Smooth muscle cell (in vitro differentiated cells): ENCODE measurements around the gene HIPK4. TPM values are rescaled to one million over a fixed set of nuclear protein-coding genes. Genes with fewer than 3 reads are reported as not detected.
A peak's percentile ranks its signal among the peaks of the same experiment; 100 is the strongest.

Source experiments
- DNase-seq: peaks from one replicate; lab custom pipeline; 2025; ENCODE audit not compliant: unreplicated experiment; lab: John Stamatoyannopoulos, UW
- H2AFZ ChIP-seq: fragments of 200-600 bp; sonication (generic); 2 replicates; pipeline ENCODE4 v1.6.0; 2016; ENCODE audit warnings: antibody characterized with exemption, low read depth, mild to moderate bottlenecking
- H3F3A ChIP-seq: fragments of 200-600 bp; sonication (generic); 2 replicates; pipeline ENCODE4 v1.6.0; 2017; ENCODE audit warnings: antibody characterized with exemption, low read depth
- H3K27ac ChIP-seq: fragments of 200-600 bp; sonication (generic); 2 replicates; pipeline ENCODE4 v1.5.1; 2016; ENCODE audit warnings: low read depth, mild to moderate bottlenecking
- H3K27me3 ChIP-seq: fragments of 200-600 bp; sonication (generic); 2 replicates; pipeline ENCODE4 v1.6.1; 2016; ENCODE audit warnings: low read depth, mild to moderate bottlenecking
- H3K36me3 ChIP-seq: fragments of 200-600 bp; sonication (generic); 2 replicates; pipeline ENCODE4 v1.5.1; 2016; ENCODE audit warnings: low read depth
- H3K4me1 ChIP-seq: fragments of 200-600 bp; sonication (generic); 2 replicates; pipeline ENCODE4 v1.5.1; 2016; ENCODE audit warnings: low read depth
- H3K4me2 ChIP-seq: fragments of 200-600 bp; sonication (generic); 2 replicates; pipeline ENCODE4 v1.6.0; 2016; ENCODE audit warnings: mild to moderate bottlenecking
- H3K4me3 ChIP-seq: fragments of 200-600 bp; sonication (generic); 2 replicates; pipeline ENCODE4 v1.5.1; 2016; ENCODE audit warnings: mild to moderate bottlenecking
- H3K79me2 ChIP-seq: fragments of 200-600 bp; sonication (generic); 2 replicates; pipeline ENCODE4 v1.6.0; 2016; ENCODE audit warnings: low read depth, mild to moderate bottlenecking
- H3K9ac ChIP-seq: fragments of 200-600 bp; sonication (generic); 2 replicates; pipeline ENCODE4 v1.6.0; 2016; ENCODE audit warnings: low read depth
- H3K9me3 ChIP-seq: fragments of 200-600 bp; sonication (generic); replicated peaks from 2 replicates; pipeline ENCODE4 v1.5.1; 2016; ENCODE audit warnings: low read depth
- H4K20me1 ChIP-seq: fragments of 200-600 bp; sonication (generic); 2 replicates; pipeline ENCODE4 v1.6.0; 2016; ENCODE audit warnings: low read depth
- WGBS: methylation state at CpG from one replicate; pipeline ENCODE4 v1.1.7; 2016; ENCODE audit warnings: low lambda C conversion rate; 5-methylcytosine and 5-hydroxymethylcytosine counted together
- polyA plus RNA-seq: library from polyadenylated mRNA; unstranded; fragments of >200 nt; fragmentation: Nextera tagmentation; extraction: Ambion mirVana; gene quantifications from 2 replicates; pipeline ENCODE4 v1.2.1, GENCODE V29; 2016
- total RNA-seq: library from RNA; depleted of rRNA; stranded (reverse); fragments of >200 nt; gene quantifications from 2 replicates; pipeline ENCODE4 v1.2.3, GENCODE V29; 2014
- TF ChIP-seq, protein P1 (sequence below): fragments of 200-600 bp; sonication (generic); IDR thresholded peaks from 2 replicates; pipeline ENCODE4 v1.5.1; 2017; ENCODE audit warnings: borderline replicate concordance, mild to moderate bottlenecking, antibody characterized with exemption; ENCODE audit not compliant: insufficient read depth, poor library complexity, severe bottlenecking

HIPK4 gene
- total and polyA plus RNA-seq, 2 experiments from 2014 or later: 0.32 TPM; not detected in 1

DNA sequence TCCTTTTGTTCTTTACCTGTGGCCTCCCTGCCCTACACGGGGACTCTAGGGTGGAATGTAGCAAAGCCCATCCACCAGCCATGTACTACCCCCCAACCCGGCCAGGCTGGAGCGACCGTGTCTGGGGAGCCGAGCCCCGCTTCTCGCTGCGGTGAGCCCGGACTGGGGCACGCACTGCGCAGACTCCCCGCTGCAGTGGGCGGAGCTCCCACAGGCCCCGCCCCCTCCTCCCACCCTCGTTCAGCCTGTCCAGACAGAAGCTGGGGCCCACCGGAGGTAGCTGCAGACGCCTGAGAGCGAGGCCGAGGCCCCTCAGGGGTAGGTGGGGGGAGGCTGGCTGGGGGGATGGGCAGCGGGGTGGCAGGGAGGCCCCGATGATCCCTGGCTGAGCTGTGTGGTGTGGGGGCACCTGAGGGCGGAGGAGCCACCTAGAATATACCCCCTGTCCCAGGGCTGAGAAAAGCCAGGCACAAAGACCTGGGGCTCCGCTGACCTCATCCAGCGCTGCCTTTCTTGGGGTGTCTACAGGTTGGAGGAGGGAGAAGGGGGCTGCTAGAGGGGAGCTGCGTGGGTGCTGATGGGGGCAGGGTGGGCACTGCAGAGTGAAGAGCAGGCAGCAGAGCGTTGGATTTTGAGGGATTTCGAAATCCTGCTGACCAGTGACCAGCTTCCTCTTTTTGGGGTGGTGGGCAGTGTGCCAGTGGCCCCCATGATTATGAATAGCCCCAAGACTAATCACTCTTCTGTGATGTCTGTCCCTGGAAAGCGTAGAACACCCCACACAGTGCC is 24.2 kb downstream of the HIPK4 start:
- no peaks in the 10 kb centered on the region for H3K27me3 ChIP-seq
- H3K4me2 ChIP-seq: peak overlapping the region; percentile 88
- no peaks in the 10 kb centered on the region for H3K9me3 ChIP-seq
- no peaks in the 10 kb centered on the region for H3K36me3 ChIP-seq
- peak overlapping the region; percentile 55 for H3K27ac ChIP-seq
- WGBS: 10% methylated on average over 18 of the region's 28 CpGs
- peak overlapping the region; percentile 56 for H3K4me3 ChIP-seq
- H4K20me1 ChIP-seq: peaks cover 28% of the 10 kb centered on the region
- peaks cover 13% of the 10 kb centered on the region for H3K4me1 ChIP-seq
- H3K79me2 ChIP-seq: no peaks in the 10 kb centered on the region
- peak overlapping the region; percentile 52 for H2AFZ ChIP-seq
- H3F3A ChIP-seq: no peaks in the 10 kb centered on the region
- H3K9ac ChIP-seq: peak overlapping the region; percentile 78
- TF ChIP-seq, protein P1, sequence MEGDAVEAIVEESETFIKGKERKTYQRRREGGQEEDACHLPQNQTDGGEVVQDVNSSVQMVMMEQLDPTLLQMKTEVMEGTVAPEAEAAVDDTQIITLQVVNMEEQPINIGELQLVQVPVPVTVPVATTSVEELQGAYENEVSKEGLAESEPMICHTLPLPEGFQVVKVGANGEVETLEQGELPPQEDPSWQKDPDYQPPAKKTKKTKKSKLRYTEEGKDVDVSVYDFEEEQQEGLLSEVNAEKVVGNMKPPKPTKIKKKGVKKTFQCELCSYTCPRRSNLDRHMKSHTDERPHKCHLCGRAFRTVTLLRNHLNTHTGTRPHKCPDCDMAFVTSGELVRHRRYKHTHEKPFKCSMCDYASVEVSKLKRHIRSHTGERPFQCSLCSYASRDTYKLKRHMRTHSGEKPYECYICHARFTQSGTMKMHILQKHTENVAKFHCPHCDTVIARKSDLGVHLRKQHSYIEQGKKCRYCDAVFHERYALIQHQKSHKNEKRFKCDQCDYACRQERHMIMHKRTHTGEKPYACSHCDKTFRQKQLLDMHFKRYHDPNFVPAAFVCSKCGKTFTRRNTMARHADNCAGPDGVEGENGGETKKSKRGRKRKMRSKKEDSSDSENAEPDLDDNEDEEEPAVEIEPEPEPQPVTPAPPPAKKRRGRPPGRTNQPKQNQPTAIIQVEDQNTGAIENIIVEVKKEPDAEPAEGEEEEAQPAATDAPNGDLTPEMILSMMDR: no peak
- DNase-seq: peak; percentile 92

- Histone ChIP-seq H3K27ac (no peak overlapping the region), H3K27me3 (no peaks in the 10 kb centered on the region), H3K4me3 (peak overlapping the region; percentile 56), H3K4me1 (peaks cover 13% of the 10 kb centered on the region), H2AFZ (peak overlapping the region; percentile 52), H3F3A (no peaks in the 10 kb centered on the region), H3K9me3 (no peaks in the 10 kb centered on the region), H4K20me1 (peaks cover 28% of the 10 kb centered on the region), H3K36me3 (no peaks in the 10 kb centered on the region), H3K79me2 (no peaks in the 10 kb centered on the region), H3K9ac (no peak overlapping the region), H3K4me2 (peak overlapping the region; percentile 88)
- TF ChIP-seq, protein P1: no peak
- DNase-seq: no peak
- WGBS: 79% methylated on average over 3 of the region's 3 CpGs
These were observed 25.0 kb downstream of the HIPK4 start for GRCh38 chr19:40365010-40365409.

DNA sequence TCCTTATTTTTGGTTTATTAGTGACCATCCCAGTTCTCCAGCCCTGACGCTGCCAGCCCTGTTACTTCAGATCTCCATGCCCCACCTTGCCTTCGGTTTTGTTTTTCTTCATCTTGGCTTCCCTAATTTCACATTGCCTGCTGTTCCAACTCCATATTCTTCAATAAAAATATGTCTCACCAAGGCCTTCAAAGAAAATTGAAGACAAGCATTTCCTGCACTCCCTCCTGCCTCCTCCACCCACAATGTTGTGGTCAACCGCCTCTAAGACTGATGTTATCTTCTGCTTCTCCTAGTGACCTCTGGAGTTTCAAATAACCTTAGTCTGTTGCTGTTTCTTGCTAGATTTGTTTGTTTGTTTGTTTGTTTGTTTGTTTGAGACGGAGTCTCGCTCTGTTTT is 26.9 kb downstream of the HIPK4 start:
- WGBS: 74% methylated on average over 5 of the region's 5 CpGs
- Histone ChIP-seq H3K9me3 (no peaks in the 10 kb centered on the region), H2AFZ (no peak overlapping the region), H3K9ac (no peak overlapping the region), H3K4me2 (no peak overlapping the region), H3K36me3 (no peaks in the 10 kb centered on the region), H3F3A (no peaks in the 10 kb centered on the region), H3K27ac (no peak overlapping the region), H3K4me1 (peaks cover 13% of the 10 kb centered on the region), H3K4me3 (no peak overlapping the region), H3K79me2 (no peaks in the 10 kb centered on the region), H4K20me1 (peaks cover 22% of the 10 kb centered on the region), H3K27me3 (no peaks in the 10 kb centered on the region)
- no peak for DNase-seq
- TF ChIP-seq, protein P1: no peak

GRCh38 chr19:40362160-40362559 is 27.8 kb downstream of the HIPK4 start:
- Histone ChIP-seq H3K27ac (no peak overlapping the region), H3K4me1 (peaks cover 13% of the 10 kb centered on the region), H3F3A (no peaks in the 10 kb centered on the region), H3K27me3 (no peaks in the 10 kb centered on the region), H3K4me2 (no peak overlapping the region), H4K20me1 (peaks cover 22% of the 10 kb centered on the region), H3K9ac (no peak overlapping the region), H3K36me3 (no peaks in the 10 kb centered on the region), H3K4me3 (no peak overlapping the region), H3K79me2 (no peaks in the 10 kb centered on the region), H2AFZ (no peak overlapping the region), H3K9me3 (no peaks in the 10 kb centered on the region)
- TF ChIP-seq, protein P1: no peak
- no peak for DNase-seq
- 94% methylated on average over 3 of the region's 3 CpGs for WGBS
